Stomach (tissue), 4 donors: ENCODE data around the gene FCRLB.

ENCODE experiments used
- CTCF ChIP-seq, 7 experiments: fragments of 450-650 bp in 4 of 7; fragments of 200-600 bp in 3 of 7; sonication (generic) in 3 of 7; IDR thresholded peaks; one replicate each; pipeline ENCODE4 v1.5.1; 2016 to 2019; ENCODE audit warnings: antibody characterized with exemption in 7 of 7, control low read depth in 2 of 7, mild to moderate bottlenecking in 1 of 7
- POLR2A ChIP-seq, 4 donors: fragments of 450-650 bp; IDR thresholded peaks; one replicate each; pipeline ENCODE4 v1.6.1; 2016; ENCODE audit warnings: antibody characterized with exemption in 4 of 4, control low read depth in 2 of 4, mild to moderate bottlenecking in 1 of 4, moderate library complexity in 1 of 4
- POLR2AphosphoS5 ChIP-seq, 3 donors: sonication (generic); formaldehyde crosslinking; IDR thresholded peaks; one replicate each; pipeline ENCODE4 v1.6.1; 2016; ENCODE audit warnings: antibody characterized with exemption in 3 of 3

DNA sequence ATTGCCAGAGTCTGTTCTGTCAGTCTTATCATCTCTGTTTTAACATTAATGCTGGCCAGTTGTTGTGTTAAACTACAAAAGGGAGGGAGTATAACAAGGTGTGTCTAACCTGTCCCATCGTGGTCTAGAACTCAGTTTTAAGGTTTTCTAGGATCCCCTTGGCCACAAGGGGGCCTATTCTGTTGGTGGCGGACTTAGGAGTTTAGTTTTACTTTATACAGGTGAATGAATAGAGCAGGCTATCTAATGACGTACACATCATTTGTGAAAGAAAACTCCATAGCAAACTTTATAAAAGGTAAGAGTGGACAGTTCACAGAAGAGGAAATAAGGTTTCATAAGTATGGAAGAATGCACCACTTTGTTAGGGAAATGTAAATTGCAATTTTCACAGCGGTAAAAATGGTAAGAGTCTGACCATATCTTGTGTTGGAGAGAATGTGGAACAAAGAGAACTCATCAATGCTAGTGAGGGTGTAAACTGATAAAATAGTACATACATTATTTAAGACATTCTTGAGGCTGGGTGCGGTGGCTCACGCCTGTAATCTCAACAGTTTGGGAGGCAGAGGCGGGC, 42.3 kb downstream of the FCRLB start:
- TF ChIP-seq POLR2A (IDR thresholded peaks at IDR 0.05), result no peak
- no peak for TF ChIP-seq POLR2AphosphoS5 (IDR thresholded peaks at IDR 0.05)
- peak in 3 of 7 experiments; percentile 41 to 49 (median 46) for TF ChIP-seq CTCF (IDR thresholded peaks at IDR 0.05)
